Ectodermal cell (in vitro differentiated cells): ENCODE data around the gene GPC5.

Experiments
- H3K27ac ChIP-seq: 2 replicates; pipeline ENCODE4 v1.7.0; 2013; ENCODE audit warnings: mild to moderate bottlenecking, low read depth, low read length; ENCODE audit not compliant: insufficient read depth, poor library complexity, severe bottlenecking
- H3K27me3 ChIP-seq: 2 replicates; pipeline ENCODE4 v1.7.0; 2013; ENCODE audit warnings: mild to moderate bottlenecking, low read length; ENCODE audit not compliant: insufficient read depth, control insufficient read depth, poor library complexity, severe bottlenecking
- H3K36me3 ChIP-seq: one replicate; pipeline ENCODE4 v1.7.0; 2013; ENCODE audit warnings: low read length; ENCODE audit not compliant: control insufficient read depth, insufficient read depth
- H3K4me1 ChIP-seq: one replicate; pipeline ENCODE4 v1.7.0; 2013; ENCODE audit warnings: low read length; ENCODE audit not compliant: control insufficient read depth, insufficient read depth
- H3K4me3 ChIP-seq: 2 replicates; pipeline ENCODE4 v1.7.0; 2013; ENCODE audit warnings: low read depth, low read length, control low read depth; ENCODE audit not compliant: insufficient read depth
- H3K9me3 ChIP-seq: 2 replicates; pipeline ENCODE4 v1.7.0; 2013; ENCODE audit warnings: mild to moderate bottlenecking, low read length, moderate library complexity; ENCODE audit not compliant: control insufficient read depth
- WGBS, 2 experiments: methylation state at CpG; one replicate each; pipeline ENCODE4 v1.1.7; 2013; ENCODE audit warnings: missing lambda C conversion rate in 2 of 2; 5-methylcytosine and 5-hydroxymethylcytosine counted together

The GPC5 gene

DNA sequence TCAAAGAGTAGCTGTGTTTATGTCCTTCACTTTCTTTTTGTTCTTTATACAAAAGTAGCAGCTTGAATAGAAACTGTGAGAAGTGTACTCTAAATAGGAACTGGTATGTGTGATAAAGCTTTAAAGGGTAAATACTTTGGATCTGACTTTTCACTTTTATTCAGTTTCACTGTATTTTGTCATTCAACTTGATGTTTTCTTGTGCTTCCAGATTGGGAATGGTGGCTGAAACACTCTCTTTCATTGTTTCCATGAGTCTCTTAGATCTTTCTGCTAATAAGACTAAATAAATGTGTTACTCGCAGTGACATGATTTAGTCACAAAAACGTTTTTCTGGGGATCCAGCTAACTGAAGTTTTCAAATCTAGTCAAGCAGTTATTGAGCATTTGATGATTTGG, 133.2 kb downstream of the GPC5 start:
- Histone ChIP-seq H3K9me3 (no peaks in the 10 kb centered on the region), H3K27me3 (no peaks in the 10 kb centered on the region), H3K4me3 (no peak overlapping the region), H3K27ac (no peak overlapping the region), H3K4me1 (no peaks in the 10 kb centered on the region), H3K36me3 (no peaks in the 10 kb centered on the region)
- 65 to 77% methylated on average over 2 of the region's 2 CpGs for WGBS, 2 experiments

DNA sequence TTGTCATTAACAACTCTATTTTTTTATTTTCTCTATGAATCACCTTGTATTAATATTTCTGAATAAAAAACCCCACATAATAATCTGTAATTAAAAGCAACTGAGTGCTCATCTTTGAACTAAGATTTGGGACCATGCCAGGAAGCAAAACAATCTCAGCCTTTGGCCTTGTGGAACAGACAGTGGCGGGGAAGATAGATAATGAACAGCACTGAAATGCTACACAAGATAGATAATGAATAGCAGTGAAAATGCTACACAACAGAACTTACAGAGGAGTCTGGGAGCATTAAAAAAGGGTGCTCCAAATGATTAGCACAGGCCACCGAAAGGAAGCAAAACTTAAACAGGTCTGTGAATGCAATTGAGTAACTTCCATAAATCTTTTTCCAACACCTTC, 134.9 kb downstream of the GPC5 start:
- no peaks in the 10 kb centered on the region for H3K27me3 ChIP-seq
- 94 to 95% methylated on average over 2 of the region's 2 CpGs for WGBS, 2 experiments

DNA sequence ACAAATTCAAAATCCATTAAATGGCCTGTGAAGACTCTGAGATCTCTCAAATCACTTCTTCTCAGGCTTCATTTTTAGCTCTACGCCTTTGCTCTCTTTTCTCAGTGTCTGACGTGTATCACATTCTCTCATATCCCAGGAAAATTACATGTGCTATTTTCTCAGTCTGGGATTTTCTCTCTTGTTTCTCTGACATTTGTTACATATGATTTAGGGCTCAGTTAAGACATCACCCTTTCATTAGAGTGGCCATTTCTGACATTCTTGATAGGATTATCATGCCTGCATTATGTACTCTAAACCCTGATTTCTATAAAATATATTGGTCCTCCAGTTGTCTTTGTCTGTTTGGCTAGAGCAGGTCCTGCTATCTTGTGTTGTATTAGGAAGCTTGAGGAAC, 136.6 kb downstream of the GPC5 start:
- Histone ChIP-seq H3K27me3 (no peaks in the 10 kb centered on the region), H3K4me3 (no peak overlapping the region), H3K27ac (no peak overlapping the region), H3K9me3 (no peaks in the 10 kb centered on the region), H3K36me3 (no peaks in the 10 kb centered on the region), H3K4me1 (no peaks in the 10 kb centered on the region)
- 96% methylated on average over 2 of the region's 2 CpGs for WGBS, 2 experiments

More for the DNA sequence above, 134.9 kb downstream of the GPC5 start:
- no peak overlapping the region for H3K4me3 ChIP-seq
- no peak overlapping the region for H3K27ac ChIP-seq
- H3K9me3 ChIP-seq, result no peaks in the 10 kb centered on the region
- H3K4me1 ChIP-seq, result no peaks in the 10 kb centered on the region
- H3K36me3 ChIP-seq, result no peaks in the 10 kb centered on the region

DNA sequence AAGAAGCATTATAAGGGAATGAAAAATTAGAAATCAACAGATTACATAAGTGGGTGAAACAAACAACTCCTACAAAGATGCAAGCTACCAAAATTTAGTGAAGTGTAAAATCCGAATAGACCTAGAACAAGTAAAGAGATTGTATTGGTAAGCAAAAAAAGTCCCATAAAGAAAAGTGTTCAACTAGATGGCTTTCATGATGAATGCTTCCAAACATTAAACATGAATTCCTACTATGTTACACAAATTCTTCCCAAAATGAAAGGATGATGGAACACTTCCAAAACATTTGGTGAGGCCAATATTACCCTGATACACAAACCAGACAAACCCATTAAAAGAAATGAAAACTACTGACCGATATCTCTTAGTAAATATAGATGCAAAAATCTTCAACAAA, 139.0 kb downstream of the GPC5 start:
- Histone ChIP-seq H3K27ac (no peak overlapping the region), H3K4me1 (no peaks in the 10 kb centered on the region)
- WGBS, 2 experiments, result 89 to 100% methylated on average over 1 to 2 of the region's 2 CpGs

DNA sequence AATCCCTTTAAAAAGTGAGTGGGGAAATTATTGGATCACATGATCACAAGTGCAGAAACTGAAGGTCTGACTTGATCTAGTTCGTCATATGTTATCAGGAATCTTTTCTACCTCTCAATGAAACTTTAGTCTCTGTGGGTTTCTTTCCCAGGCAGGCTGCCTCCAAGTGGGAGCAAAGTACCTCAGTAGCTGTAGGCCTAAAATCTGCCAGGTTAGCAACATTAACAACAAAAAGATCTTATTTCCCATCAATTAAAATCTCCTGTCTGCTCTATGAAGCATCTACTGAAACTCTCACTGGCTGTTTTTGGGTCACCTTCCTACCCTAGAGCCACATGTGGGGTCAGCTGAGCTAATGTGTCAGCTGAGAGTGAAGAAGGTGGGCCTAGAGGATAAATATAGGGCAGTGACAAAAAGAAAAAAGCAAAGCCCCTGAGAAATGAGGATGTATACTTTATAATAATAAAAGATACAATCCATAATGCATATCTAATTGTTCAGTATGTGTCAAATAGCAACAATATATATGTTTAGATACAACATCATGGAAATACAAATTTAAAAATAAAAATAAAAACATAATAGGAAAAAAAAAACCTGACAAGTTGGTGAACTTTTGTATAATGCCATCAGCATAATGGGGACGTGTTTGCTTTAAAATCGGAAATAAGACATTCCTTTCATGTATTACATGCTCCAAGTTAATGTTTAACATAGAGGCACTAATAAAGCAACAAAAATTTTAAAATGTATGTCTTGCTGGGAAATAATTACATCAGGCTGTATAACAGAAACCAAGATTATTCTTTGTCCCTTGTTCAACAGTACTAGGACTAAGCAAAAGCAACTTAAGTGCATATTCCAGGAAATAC, 141.1 kb downstream of the GPC5 start:
- WGBS, 2 experiments, result 74 to 94% methylated on average over 2 to 3 of the region's 3 CpGs
- no peaks in the 10 kb centered on the region for H3K27me3 ChIP-seq
- no peak overlapping the region for H3K27ac ChIP-seq
- no peaks in the 10 kb centered on the region for H3K36me3 ChIP-seq
- no peaks in the 10 kb centered on the region for H3K4me1 ChIP-seq
- H3K9me3 ChIP-seq, result no peaks in the 10 kb centered on the region
- no peak overlapping the region for H3K4me3 ChIP-seq

More for the DNA sequence above, 139.0 kb downstream of the GPC5 start:
- Histone ChIP-seq H3K4me3 (no peak overlapping the region), H3K36me3 (no peaks in the 10 kb centered on the region), H3K9me3 (no peaks in the 10 kb centered on the region), H3K27me3 (no peaks in the 10 kb centered on the region)

DNA sequence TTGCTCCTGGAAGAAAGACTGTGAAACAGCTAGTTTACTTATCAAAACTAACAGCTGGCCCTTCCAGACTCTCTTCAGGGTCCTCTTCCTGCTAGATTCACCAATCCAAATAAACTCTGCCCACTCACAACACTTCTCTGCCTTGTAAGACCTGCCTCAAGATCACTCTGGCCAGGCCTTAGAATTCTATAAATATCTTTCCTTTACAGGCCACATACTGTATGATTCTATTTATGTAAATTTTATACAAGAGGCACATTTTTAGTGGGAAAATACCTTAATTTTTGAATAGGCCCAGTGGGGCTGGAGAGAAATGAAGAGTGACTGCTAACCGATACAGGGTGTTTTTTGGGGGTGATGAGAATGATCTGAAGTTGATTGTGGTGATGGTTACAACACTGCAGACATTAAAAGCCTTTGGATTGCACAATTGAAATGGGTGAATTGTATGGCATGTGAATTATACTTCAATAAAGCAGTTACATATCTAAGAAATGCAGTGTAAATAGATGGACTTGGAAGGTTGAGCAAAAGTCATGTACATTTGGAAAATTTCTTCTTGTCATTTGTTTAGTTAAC, 141.8 kb downstream of the GPC5 start:
- Histone ChIP-seq H3K27ac (no peak overlapping the region), H3K4me3 (no peak overlapping the region), H3K4me1 (no peaks in the 10 kb centered on the region), H3K36me3 (no peaks in the 10 kb centered on the region), H3K9me3 (no peaks in the 10 kb centered on the region), H3K27me3 (no peaks in the 10 kb centered on the region)
- WGBS, 2 experiments, result 96 to 97% methylated on average over 1 of the region's 1 CpG

DNA sequence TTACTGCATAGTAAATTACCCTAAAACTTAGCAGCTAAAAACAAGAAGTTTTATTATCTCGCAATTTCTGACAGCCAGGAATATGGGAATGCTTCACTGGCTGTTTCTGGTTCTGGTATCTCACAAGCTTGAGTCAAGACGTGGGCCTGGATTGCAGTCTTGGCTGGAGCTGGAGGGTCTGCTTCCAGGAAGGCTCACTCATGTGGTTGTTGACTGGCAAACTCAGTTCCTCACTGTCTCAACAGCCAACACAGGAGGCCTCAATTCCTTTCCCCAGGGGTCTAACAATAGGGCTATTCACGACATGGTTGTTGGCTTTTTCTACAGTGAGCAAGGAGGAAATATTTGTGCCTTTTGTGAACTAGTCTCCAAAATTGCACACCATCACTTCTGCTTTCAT, 146.3 kb downstream of the GPC5 start:
- no peak overlapping the region for H3K27ac ChIP-seq

DNA sequence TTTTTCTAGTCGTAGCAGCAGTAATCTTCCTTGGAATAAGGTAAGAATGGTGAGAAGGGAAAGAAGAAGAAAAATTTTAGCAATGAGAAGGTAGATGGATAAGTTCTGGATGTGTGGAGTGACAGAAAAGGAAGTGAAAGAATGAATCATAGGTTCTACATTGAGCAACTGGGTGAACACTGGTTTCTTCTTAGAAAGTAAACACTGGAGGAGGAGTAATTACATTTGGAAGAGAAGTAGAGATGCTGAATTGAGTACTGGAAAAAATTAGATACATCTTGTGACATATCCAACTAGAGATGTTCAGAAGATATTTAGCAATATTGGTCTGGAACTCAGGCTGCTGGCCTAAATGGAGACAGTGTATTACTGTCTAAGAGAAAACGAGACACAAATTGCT, 148.5 kb downstream of the GPC5 start:
- no peaks in the 10 kb centered on the region for H3K27me3 ChIP-seq
- no peak overlapping the region for H3K27ac ChIP-seq
- no peak overlapping the region for H3K4me3 ChIP-seq
- no peaks in the 10 kb centered on the region for H3K36me3 ChIP-seq
- no peaks in the 10 kb centered on the region for H3K4me1 ChIP-seq
- H3K9me3 ChIP-seq, result no peaks in the 10 kb centered on the region
- WGBS, 2 experiments, result 90% methylated on average over 2 of the region's 2 CpGs

More for the DNA sequence above, 146.3 kb downstream of the GPC5 start:
- Histone ChIP-seq H3K27me3 (no peaks in the 10 kb centered on the region), H3K36me3 (no peaks in the 10 kb centered on the region), H3K4me1 (no peaks in the 10 kb centered on the region), H3K9me3 (no peaks in the 10 kb centered on the region), H3K4me3 (no peak overlapping the region)
- WGBS, 2 experiments, result 40 to 57% methylated on average over 2 to 3 of the region's 3 CpGs

DNA sequence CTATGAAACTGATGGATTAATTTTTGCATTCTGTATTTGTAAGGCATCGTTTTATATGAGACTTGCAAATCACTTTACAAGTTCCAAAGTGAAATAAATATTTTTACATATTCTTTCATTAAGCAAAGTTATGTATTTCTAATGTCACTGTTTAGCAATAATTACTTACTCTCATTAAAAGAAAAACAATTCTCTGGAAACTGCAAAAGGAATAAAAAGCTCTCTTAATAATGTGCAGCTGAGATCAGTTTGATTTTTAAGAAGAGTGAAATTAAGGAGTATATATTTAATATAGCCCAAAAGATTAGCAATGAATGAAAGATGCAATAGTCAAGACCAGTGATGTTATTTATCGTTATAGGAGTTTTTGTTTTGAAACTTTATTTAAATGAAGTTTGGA, 155.2 kb downstream of the GPC5 start:
- WGBS, 2 experiments, result 67% methylated on average over 1 of the region's 2 CpGs; no CpG with 5 or more reads in 1 of the 2 experiments
- Histone ChIP-seq H3K9me3 (no peaks in the 10 kb centered on the region), H3K36me3 (no peaks in the 10 kb centered on the region), H3K4me3 (no peak overlapping the region), H3K4me1 (no peaks in the 10 kb centered on the region), H3K27me3 (no peaks in the 10 kb centered on the region), H3K27ac (no peak overlapping the region)

DNA sequence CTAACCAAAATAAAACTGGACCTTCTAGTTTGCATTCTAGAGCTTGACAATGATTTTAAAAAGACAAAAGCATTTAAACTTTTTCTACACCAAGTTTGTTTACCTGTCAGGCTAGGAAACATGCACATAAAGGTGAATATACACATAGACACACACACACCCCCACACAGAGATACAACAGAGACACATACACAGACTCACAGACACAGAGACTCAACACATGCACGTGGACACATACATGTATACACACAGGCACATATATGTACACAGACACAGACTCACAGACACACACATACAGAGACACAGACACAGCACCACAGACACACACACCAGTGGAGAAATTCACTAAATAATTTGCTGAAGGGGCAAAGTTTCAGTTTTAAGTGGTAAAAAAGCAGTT, 155.7 kb downstream of the GPC5 start:
- Histone ChIP-seq H3K27ac (no peak overlapping the region), H3K9me3 (no peaks in the 10 kb centered on the region), H3K27me3 (no peaks in the 10 kb centered on the region), H3K4me3 (no peak overlapping the region), H3K36me3 (no peaks in the 10 kb centered on the region), H3K4me1 (no peaks in the 10 kb centered on the region)
- WGBS, 2 experiments, result 84 to 89% methylated on average over 1 of the region's 1 CpG
